ENCODE measurements around the gene LIN52.

LIN52 gene

GRCh38 chr14:74195623-74196022, 110.9 kb downstream of the LIN52 start:
- no peak for DNase-seq

GRCh38 chr14:74198441-74199234, 113.9 kb downstream of the LIN52 start:
- no peak for DNase-seq

GRCh38 chr14:74202113-74202512, 117.4 kb downstream of the LIN52 start:
- DNase-seq, result no peak

GRCh38 chr14:74203639-74204038, 118.9 kb downstream of the LIN52 start:
- DNase-seq, result no peak

- DNase-seq, result no peak
Measured at GRCh38 chr14:74204491-74204890, 119.7 kb downstream of the LIN52 start.

GRCh38 chr14:74205882-74206281, 121.1 kb downstream of the LIN52 start:
- DNase-seq, result no peak

GRCh38 chr14:74207943-74208342, 123.2 kb downstream of the LIN52 start:
- no peak for DNase-seq

- no peak for DNase-seq
Measured at GRCh38 chr14:74208642-74209041, 123.9 kb downstream of the LIN52 start.

- no peak for DNase-seq
Measured at GRCh38 chr14:74211945-74212580, 127.3 kb downstream of the LIN52 start.

GRCh38 chr14:74213907-74214803, 129.4 kb downstream of the LIN52 start:
- no peak for DNase-seq

- no peak for DNase-seq
Measured at GRCh38 chr14:74216671-74217070, 131.9 kb downstream of the LIN52 start.

GRCh38 chr14:74217672-74218448, 133.1 kb downstream of the LIN52 start:
- peak; percentile 77 for DNase-seq

- no peak for DNase-seq
Measured at GRCh38 chr14:74218462-74218861, 133.7 kb downstream of the LIN52 start.

GRCh38 chr14:74219277-74220205, 134.8 kb downstream of the LIN52 start:
- DNase-seq, result no peak

GRCh38 chr14:74220991-74221390, 136.2 kb downstream of the LIN52 start:
- no peak for DNase-seq

- no peak for DNase-seq
Measured at GRCh38 chr14:74221741-74222140, 137.0 kb downstream of the LIN52 start.

- DNase-seq, result no peak
Measured at GRCh38 chr14:74223016-74223415, 138.3 kb downstream of the LIN52 start.

GRCh38 chr14:74231784-74232183, 147.0 kb downstream of the LIN52 start:
- DNase-seq, result no peak

- DNase-seq, result no peak
Measured at GRCh38 chr14:74235017-74235416, 150.3 kb downstream of the LIN52 start.

GRCh38 chr14:74237441-74237840, 152.7 kb downstream of the LIN52 start:
- DNase-seq, result no peak
